Stimulated activated memory B cell treated with anti-CD40 and anti-IgM and Interleukin-4, amounts not matched to agents 10 μg/mL and 1 μg/mL and 100 μg/mL, for 72 hours (primary cell): ENCODE data around the gene TRA2B.

Experiments used
- ATAC-seq: fragments of 150-1000 bp; cut with Tn5 transposase; 2 replicates; pipeline ENCODE4 v1.10.0; 2021
- H3K27ac Mint-ChIP-seq: one replicate; pipeline ENCODE4 v1.8.0; 2022; ENCODE audit warnings: mild to moderate bottlenecking, mixed read lengths
- H3K27me3 Mint-ChIP-seq: one replicate; pipeline ENCODE4 v1.8.0; 2022; ENCODE audit warnings: mixed read lengths
- H3K36me3 Mint-ChIP-seq: one replicate; pipeline ENCODE4 v1.8.0; 2022; ENCODE audit warnings: mixed read lengths
- H3K4me1 Mint-ChIP-seq: one replicate; pipeline ENCODE4 v1.8.0; 2022; ENCODE audit warnings: mixed read lengths
- H3K4me3 Mint-ChIP-seq: one replicate; pipeline ENCODE4 v1.8.0; 2022; ENCODE audit warnings: mild to moderate bottlenecking, moderate library complexity, mixed read lengths
- H3K9me3 Mint-ChIP-seq: one replicate; pipeline ENCODE4 v1.8.0; 2022; ENCODE audit warnings: mixed read lengths

The TRA2B gene

GRCh38 chr3:185937689-185938374, at the start of gene TRA2B:
TRA2B (minus strand) TSS chr3:185938014; CDS start chr3:185937860, 154 bp downstream.
- peak; percentile 98 for ATAC-seq
- Mint-ChIP-seq H3K27me3 (no peaks in the 10 kb centered on the region), H3K4me3 (peak within 1 kb of the TSS; percentile 97), H3K36me3 (peaks cover 26% of the 10 kb centered on the region), H3K9me3 (no peaks in the 10 kb centered on the region), H3K27ac (peak within 1 kb of the TSS; percentile 98), H3K4me1 (peaks cover 35% of the 10 kb centered on the region)

DNA sequence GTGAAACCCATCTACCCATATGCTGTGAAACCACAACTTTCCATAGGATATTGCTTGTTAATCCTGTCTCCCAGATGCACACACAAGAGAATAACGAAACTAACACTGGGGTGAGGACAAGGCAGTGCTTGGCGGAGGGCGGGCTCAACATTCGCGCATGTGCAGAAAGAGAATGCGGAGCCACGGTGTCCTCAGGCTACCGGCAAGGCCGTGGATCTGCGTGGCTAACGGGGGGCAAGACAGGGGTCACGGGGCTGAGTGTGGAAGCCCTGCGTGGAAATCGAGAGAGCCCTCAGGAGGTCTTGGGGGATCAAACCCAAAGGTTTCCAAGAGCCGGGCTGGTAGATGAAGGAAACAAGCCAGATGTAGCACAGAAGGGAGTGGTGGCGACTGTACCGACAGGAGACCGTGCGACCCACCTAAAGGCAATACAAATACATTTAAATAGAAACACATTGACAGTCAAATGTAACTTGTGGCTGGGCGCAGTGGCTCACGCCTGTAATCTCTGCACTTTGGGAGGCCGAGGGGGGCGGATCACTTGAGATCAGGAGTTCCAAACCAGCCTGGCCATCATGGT, 48.5 kb upstream of the TRA2B start:
- Mint-ChIP-seq H3K9me3 (no peaks in the 10 kb centered on the region), H3K36me3 (no peaks in the 10 kb centered on the region), H3K4me1 (peaks cover 13% of the 10 kb centered on the region), H3K27me3 (peaks cover 19% of the 10 kb centered on the region), H3K27ac (no peak overlapping the region), H3K4me3 (no peak overlapping the region)
- no peak for ATAC-seq

DNA sequence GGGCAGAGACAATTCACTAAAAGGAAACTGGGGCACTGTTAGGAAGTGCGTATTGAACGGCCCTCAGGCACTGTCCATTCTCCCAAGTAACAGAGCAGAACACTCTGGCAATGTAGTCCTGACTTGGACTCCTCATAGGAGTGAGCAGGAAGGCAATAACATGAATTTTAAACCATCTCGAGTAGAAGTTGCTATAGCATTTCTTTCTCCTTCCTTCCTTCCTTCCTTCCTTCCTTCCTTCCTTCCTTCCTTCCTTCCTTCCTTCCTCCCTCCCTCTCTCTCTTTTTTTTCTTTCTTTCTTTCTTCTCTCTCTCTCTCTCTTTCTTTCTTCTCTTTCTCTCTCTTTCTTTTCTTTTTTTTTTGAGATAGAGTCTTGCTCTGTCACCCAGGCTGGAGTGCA, 46.4 kb upstream of the TRA2B start:
- Mint-ChIP-seq H3K36me3 (no peaks in the 10 kb centered on the region), H3K27me3 (peaks cover 19% of the 10 kb centered on the region), H3K4me1 (peaks cover 13% of the 10 kb centered on the region), H3K4me3 (no peak overlapping the region), H3K9me3 (no peaks in the 10 kb centered on the region), H3K27ac (no peak overlapping the region)
- ATAC-seq = no peak

- no peaks in the 10 kb centered on the region for H3K9me3 Mint-ChIP-seq
- H3K4me1 Mint-ChIP-seq = peaks cover 13% of the 10 kb centered on the region
- H3K36me3 Mint-ChIP-seq = no peaks in the 10 kb centered on the region
- H3K4me3 Mint-ChIP-seq = no peak overlapping the region
- no peak overlapping the region for H3K27ac Mint-ChIP-seq
- H3K27me3 Mint-ChIP-seq = peaks cover 19% of the 10 kb centered on the region
- ATAC-seq = peak; percentile 78
Observed at GRCh38 chr3:185983495-185984141, 45.8 kb upstream of the TRA2B start.

DNA sequence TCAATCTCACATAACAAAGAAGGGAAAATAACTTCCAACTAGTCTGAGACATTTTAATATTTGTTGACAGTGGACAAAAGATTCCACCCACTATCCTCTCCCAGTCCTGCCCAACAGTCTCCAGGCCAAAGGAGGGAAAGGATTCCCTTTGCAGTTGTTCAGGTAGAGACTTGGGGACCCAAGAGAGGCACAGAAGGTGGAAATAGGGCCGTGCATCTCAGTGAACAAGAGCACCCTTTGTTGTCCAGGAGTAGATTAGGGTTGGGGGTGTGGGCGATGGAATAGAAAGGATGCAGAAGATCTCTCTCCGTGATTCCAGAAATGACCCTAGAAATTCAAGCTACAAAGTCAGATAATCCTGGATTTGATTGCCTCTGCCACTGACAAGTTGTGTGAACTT, 44.8 kb upstream of the TRA2B start:
- ATAC-seq = no peak
- Mint-ChIP-seq H3K27me3 (peaks cover 19% of the 10 kb centered on the region), H3K9me3 (no peaks in the 10 kb centered on the region), H3K27ac (no peak overlapping the region), H3K36me3 (no peaks in the 10 kb centered on the region), H3K4me3 (no peak overlapping the region), H3K4me1 (peaks cover 14% of the 10 kb centered on the region)

- H3K27ac Mint-ChIP-seq = no peak overlapping the region
- peaks cover 23% of the 10 kb centered on the region for H3K4me1 Mint-ChIP-seq
- ATAC-seq = no peak
- H3K9me3 Mint-ChIP-seq = no peaks in the 10 kb centered on the region
- H3K36me3 Mint-ChIP-seq = no peaks in the 10 kb centered on the region
- H3K27me3 Mint-ChIP-seq = peaks cover 19% of the 10 kb centered on the region
- H3K4me3 Mint-ChIP-seq = no peak overlapping the region
Observed at GRCh38 chr3:185981621-185982020, 43.8 kb upstream of the TRA2B start.

GRCh38 chr3:185979721-185980121, 41.9 kb upstream of the TRA2B start:
- Mint-ChIP-seq H3K4me3 (no peak overlapping the region), H3K27ac (no peak overlapping the region), H3K27me3 (peaks cover 18% of the 10 kb centered on the region), H3K4me1 (peaks cover 23% of the 10 kb centered on the region), H3K36me3 (no peaks in the 10 kb centered on the region), H3K9me3 (no peaks in the 10 kb centered on the region)
- no peak for ATAC-seq

DNA sequence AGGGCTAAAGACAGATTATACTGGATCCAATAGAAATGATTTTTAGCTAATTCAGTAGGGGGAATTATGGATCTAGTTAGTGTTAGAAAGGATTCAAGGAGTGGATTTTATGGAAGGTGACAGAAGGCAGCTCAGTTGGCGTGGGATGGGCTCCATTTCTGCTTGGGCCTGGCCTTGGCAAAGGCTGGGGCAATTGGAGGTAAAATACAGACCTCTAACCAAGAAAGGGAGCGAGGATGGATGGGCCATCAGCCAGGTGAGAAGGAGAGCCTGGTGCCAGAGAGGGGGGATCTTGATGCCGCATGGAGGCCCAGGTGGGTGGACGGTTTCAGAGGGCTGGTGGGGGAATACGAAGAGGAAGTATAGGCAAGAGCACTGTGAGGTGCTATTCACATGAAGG, 40.7 kb upstream of the TRA2B start:
- Mint-ChIP-seq H3K9me3 (no peaks in the 10 kb centered on the region), H3K36me3 (no peaks in the 10 kb centered on the region), H3K4me3 (no peak overlapping the region), H3K27me3 (peaks cover 6% of the 10 kb centered on the region), H3K4me1 (peaks cover 14% of the 10 kb centered on the region), H3K27ac (no peak overlapping the region)
- no peak for ATAC-seq

- no peaks in the 10 kb centered on the region for H3K9me3 Mint-ChIP-seq
- no peak overlapping the region for H3K27ac Mint-ChIP-seq
- no peaks in the 10 kb centered on the region for H3K27me3 Mint-ChIP-seq
- H3K4me3 Mint-ChIP-seq = no peak overlapping the region
- peaks cover 10% of the 10 kb centered on the region for H3K4me1 Mint-ChIP-seq
- no peaks in the 10 kb centered on the region for H3K36me3 Mint-ChIP-seq
- no peak for ATAC-seq
Observed at GRCh38 chr3:185977679-185978040, 39.8 kb upstream of the TRA2B start.

GRCh38 chr3:185976977-185977678, 39.3 kb upstream of the TRA2B start:
- Mint-ChIP-seq H3K27me3 (no peaks in the 10 kb centered on the region), H3K27ac (no peak overlapping the region), H3K36me3 (no peaks in the 10 kb centered on the region), H3K4me3 (no peak overlapping the region), H3K9me3 (no peaks in the 10 kb centered on the region), H3K4me1 (peaks cover 10% of the 10 kb centered on the region)
- peak; percentile 93 for ATAC-seq

GRCh38 chr3:185976100-185976499, 38.3 kb upstream of the TRA2B start:
- H3K27me3 Mint-ChIP-seq = no peaks in the 10 kb centered on the region
- H3K36me3 Mint-ChIP-seq = no peaks in the 10 kb centered on the region
- H3K4me1 Mint-ChIP-seq = peaks cover 10% of the 10 kb centered on the region
- ATAC-seq = no peak
- H3K9me3 Mint-ChIP-seq = no peaks in the 10 kb centered on the region
- H3K27ac Mint-ChIP-seq = no peak overlapping the region
- no peak overlapping the region for H3K4me3 Mint-ChIP-seq

- H3K4me1 Mint-ChIP-seq = no peaks in the 10 kb centered on the region
- H3K9me3 Mint-ChIP-seq = no peaks in the 10 kb centered on the region
- no peak overlapping the region for H3K4me3 Mint-ChIP-seq
- peaks cover 4% of the 10 kb centered on the region for H3K36me3 Mint-ChIP-seq
- peaks cover 6% of the 10 kb centered on the region for H3K27me3 Mint-ChIP-seq
- no peak overlapping the region for H3K27ac Mint-ChIP-seq
- no peak for ATAC-seq
Observed at GRCh38 chr3:185971579-185971978, 33.8 kb upstream of the TRA2B start.

- ATAC-seq = no peak
- Mint-ChIP-seq H3K27ac (no peak overlapping the region), H3K4me3 (no peak overlapping the region), H3K4me1 (no peaks in the 10 kb centered on the region), H3K36me3 (peaks cover 17% of the 10 kb centered on the region), H3K27me3 (peaks cover 9% of the 10 kb centered on the region), H3K9me3 (peaks cover 6% of the 10 kb centered on the region)
Observed at GRCh38 chr3:185968168-185968567, 30.4 kb upstream of the TRA2B start.

DNA sequence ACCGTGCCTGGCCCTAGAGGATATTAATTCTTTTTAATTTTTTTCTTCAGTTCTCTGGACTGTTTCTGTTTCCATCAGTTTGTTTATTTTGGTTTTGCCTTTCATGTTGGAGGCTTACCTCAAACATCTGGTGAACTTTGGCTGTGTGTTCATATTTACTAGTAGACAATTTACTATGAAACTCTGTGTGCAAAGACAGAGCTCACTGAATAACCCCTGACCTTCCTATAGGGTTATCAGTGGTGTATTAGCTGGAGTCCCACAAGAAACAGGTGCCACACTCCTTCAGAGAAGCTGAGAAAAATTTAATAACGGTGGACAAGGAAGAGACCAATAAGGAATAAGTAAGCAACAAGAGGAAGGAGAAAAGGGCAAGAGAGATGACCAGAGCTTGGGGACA, 28.8 kb upstream of the TRA2B start:
- no peak for ATAC-seq
- peaks cover 17% of the 10 kb centered on the region for H3K36me3 Mint-ChIP-seq
- peaks cover 9% of the 10 kb centered on the region for H3K27me3 Mint-ChIP-seq

GRCh38 chr3:185965496-185965895, 27.7 kb upstream of the TRA2B start:
- Mint-ChIP-seq H3K27me3 (peaks cover 9% of the 10 kb centered on the region), H3K4me1 (no peaks in the 10 kb centered on the region), H3K4me3 (no peak overlapping the region), H3K36me3 (peaks cover 17% of the 10 kb centered on the region), H3K27ac (no peak overlapping the region), H3K9me3 (peaks cover 6% of the 10 kb centered on the region)
- ATAC-seq = no peak

More for the DNA sequence above, 28.8 kb upstream of the TRA2B start:
- H3K9me3 Mint-ChIP-seq = peaks cover 6% of the 10 kb centered on the region
- H3K27ac Mint-ChIP-seq = no peak overlapping the region
- H3K4me1 Mint-ChIP-seq = no peaks in the 10 kb centered on the region
- no peak overlapping the region for H3K4me3 Mint-ChIP-seq
